Measurements from ENCODE around the gene NECTIN1.

GRCh38 chr11:119739021-119739703 lies 10.2 kb upstream of the NECTIN1 start:
- TF ChIP-seq CTCF (IDR thresholded peaks at IDR 0.05; ENCODE audit: poor library complexity) (no peak), EZH2phosphoT487 (IDR thresholded peaks at IDR 0.05; ENCODE audit: low read depth, severe bottlenecking, unreplicated experiment) (no peak), EZH2 (IDR thresholded peaks at IDR 0.05; ENCODE audit: borderline replicate concordance) (no peak)
